WERI-Rb-1 (cell line): Measurements from ENCODE around the gene CXCR6.

Experiments
- DNase-seq: peaks from one replicate; pipeline ENCODE4 v3.0.0-alpha.2; 2020
- H3K27ac ChIP-seq: fragments of 250-450 bp; sonication (Bioruptor Pico); 2 replicates; pipeline ENCODE4 v1.5.1; 2020; ENCODE audit warnings: mild to moderate bottlenecking, moderate library complexity
- H3K27me3 ChIP-seq: fragments of 250-450 bp; sonication (Bioruptor Pico); 2 replicates; pipeline ENCODE4 v1.5.1; 2021; ENCODE audit warnings: mild to moderate bottlenecking, low read depth, moderate library complexity; ENCODE audit not compliant: insufficient read depth, severe bottlenecking
- H3K36me3 ChIP-seq: fragments of 250-450 bp; sonication (Bioruptor Pico); 2 replicates; pipeline ENCODE4 v1.5.1; 2020; ENCODE audit warnings: mild to moderate bottlenecking, moderate library complexity
- H3K4me3 ChIP-seq: 2 replicates; pipeline ENCODE4 v1.5.1; 2011; ENCODE audit warnings: low read depth, mild to moderate bottlenecking, control low read depth, low read length
- H3K9me3 ChIP-seq: fragments of 250-450 bp; sonication (Bioruptor Pico); 2 replicates; pipeline ENCODE4 v1.5.1; 2021; ENCODE audit warnings: mild to moderate bottlenecking, moderate library complexity; ENCODE audit not compliant: severe bottlenecking
- TF ChIP-seq, protein P1 (sequence below): IDR thresholded peaks from 2 replicates; pipeline ENCODE4 v1.5.1; 2011; ENCODE audit warnings: low read depth, mild to moderate bottlenecking, control low read depth, inconsistent platforms, low read length

Gene CXCR6

DNA sequence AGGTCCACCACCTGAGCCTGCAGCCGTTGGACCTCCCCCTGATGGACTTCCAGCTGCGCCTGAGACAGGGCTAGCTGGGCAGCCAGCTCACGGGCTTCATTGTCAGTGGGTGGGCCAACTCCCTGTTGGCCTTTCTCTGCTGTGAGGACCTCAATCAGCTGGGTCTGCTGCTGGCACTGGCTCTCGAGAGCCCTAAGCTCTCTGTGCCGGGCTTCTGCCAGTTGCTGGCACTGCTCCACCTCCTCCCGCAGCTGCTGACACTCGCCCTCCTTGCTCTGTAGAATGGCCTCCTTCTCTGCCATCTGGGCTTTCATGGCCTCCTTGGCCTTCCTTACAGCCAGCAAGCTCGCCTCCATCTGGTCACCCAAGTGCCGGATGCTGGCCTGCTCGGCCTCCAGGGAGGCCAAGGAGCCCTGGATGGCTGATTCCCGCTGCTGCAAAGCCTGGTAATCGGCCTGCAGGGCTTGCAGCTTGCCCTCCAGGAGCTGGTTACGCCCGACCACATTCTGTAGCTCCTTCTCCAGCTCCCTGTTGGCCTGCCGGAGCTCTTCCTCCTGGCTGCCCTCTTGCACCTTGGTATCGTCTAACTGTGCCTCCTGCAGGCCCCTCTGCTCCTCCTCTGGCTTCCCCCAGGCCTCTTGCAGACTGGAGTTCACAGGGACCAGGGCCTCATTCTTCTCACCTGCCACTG is 23.8 kb downstream of the CXCR6 start:
- Histone ChIP-seq H3K9me3 (no peaks in the 10 kb centered on the region), H3K36me3 (peaks cover 93% of the 10 kb centered on the region), H3K27ac (no peak overlapping the region), H3K27me3 (no peaks in the 10 kb centered on the region), H3K4me3 (no peak overlapping the region)
- TF ChIP-seq, protein P1, sequence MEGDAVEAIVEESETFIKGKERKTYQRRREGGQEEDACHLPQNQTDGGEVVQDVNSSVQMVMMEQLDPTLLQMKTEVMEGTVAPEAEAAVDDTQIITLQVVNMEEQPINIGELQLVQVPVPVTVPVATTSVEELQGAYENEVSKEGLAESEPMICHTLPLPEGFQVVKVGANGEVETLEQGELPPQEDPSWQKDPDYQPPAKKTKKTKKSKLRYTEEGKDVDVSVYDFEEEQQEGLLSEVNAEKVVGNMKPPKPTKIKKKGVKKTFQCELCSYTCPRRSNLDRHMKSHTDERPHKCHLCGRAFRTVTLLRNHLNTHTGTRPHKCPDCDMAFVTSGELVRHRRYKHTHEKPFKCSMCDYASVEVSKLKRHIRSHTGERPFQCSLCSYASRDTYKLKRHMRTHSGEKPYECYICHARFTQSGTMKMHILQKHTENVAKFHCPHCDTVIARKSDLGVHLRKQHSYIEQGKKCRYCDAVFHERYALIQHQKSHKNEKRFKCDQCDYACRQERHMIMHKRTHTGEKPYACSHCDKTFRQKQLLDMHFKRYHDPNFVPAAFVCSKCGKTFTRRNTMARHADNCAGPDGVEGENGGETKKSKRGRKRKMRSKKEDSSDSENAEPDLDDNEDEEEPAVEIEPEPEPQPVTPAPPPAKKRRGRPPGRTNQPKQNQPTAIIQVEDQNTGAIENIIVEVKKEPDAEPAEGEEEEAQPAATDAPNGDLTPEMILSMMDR: no peak
- no peak for DNase-seq

- no peak overlapping the region for H3K4me3 ChIP-seq
- H3K9me3 ChIP-seq: no peaks in the 10 kb centered on the region
- H3K36me3 ChIP-seq: peaks cover 93% of the 10 kb centered on the region
- H3K27ac ChIP-seq: no peak overlapping the region
- H3K27me3 ChIP-seq: no peaks in the 10 kb centered on the region
- TF ChIP-seq, protein P1: no peak
- no peak for DNase-seq
These were observed 24.5 kb downstream of the CXCR6 start for GRCh38 chr3:45967724-45968123.

GRCh38 chr3:45968149-45968548 is 24.9 kb downstream of the CXCR6 start:
- H3K4me3 ChIP-seq: no peak overlapping the region
- H3K36me3 ChIP-seq: peaks cover 93% of the 10 kb centered on the region
- H3K27me3 ChIP-seq: no peaks in the 10 kb centered on the region
- TF ChIP-seq, protein P1: no peak
- DNase-seq: no peak
- H3K9me3 ChIP-seq: no peaks in the 10 kb centered on the region
- H3K27ac ChIP-seq: no peak overlapping the region

GRCh38 chr3:45968706-45969105 is 25.4 kb downstream of the CXCR6 start:
- Histone ChIP-seq H3K27ac (no peak overlapping the region), H3K36me3 (peaks cover 91% of the 10 kb centered on the region), H3K9me3 (no peaks in the 10 kb centered on the region), H3K27me3 (no peaks in the 10 kb centered on the region), H3K4me3 (no peak overlapping the region)
- TF ChIP-seq, protein P1: no peak
- DNase-seq: no peak

DNA sequence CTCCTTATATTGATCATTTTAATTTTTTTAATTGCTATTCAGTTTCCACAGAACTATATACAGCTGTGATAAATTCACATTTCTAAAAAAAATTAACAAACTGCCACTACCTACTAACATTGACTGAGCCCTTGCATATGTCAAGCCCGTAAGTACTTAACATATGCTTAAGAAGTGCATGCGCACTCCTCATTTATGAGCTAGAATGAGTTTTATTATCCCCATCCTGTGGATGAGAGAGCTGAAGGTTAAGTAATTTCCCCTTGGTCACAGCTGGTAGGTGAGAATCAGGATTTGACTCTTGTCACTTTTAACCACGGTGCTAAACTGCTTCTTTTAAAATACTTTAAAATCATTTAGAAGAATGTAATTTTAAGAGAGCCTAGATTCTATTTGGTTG is 25.9 kb downstream of the CXCR6 start:
- H3K4me3 ChIP-seq: no peak overlapping the region
- no peaks in the 10 kb centered on the region for H3K9me3 ChIP-seq
- H3K27me3 ChIP-seq: no peaks in the 10 kb centered on the region
- TF ChIP-seq, protein P1: no peak
- H3K36me3 ChIP-seq: peaks cover 91% of the 10 kb centered on the region
- no peak overlapping the region for H3K27ac ChIP-seq
- no peak for DNase-seq

GRCh38 chr3:45969953-45970352 is 26.7 kb downstream of the CXCR6 start:
- Histone ChIP-seq H3K4me3 (no peak overlapping the region), H3K27ac (no peak overlapping the region), H3K9me3 (no peaks in the 10 kb centered on the region), H3K36me3 (peaks cover 88% of the 10 kb centered on the region), H3K27me3 (no peaks in the 10 kb centered on the region)
- TF ChIP-seq, protein P1: no peak
- no peak for DNase-seq
